GM12878 (cell line): ENCODE results near the gene ZNF443. TPM values are rescaled to one million over a fixed set of nuclear protein-coding genes. Genes with fewer than 3 reads are reported as not detected.
A peak's percentile ranks its signal among the peaks of the same experiment; 100 is the strongest.

ENCODE experiments used
- ATAC-seq: fragments of 200-7000 bp; cut with Tn5 transposase; 3 replicates; pipeline ENCODE4 v1.9.1; 2020; ENCODE audit warnings: mild to moderate bottlenecking, moderate library complexity
- BruUV-seq: library from RNA; stranded (reverse); fragments of 400-500 nt; replicated peaks from 2 replicates; lab custom pipeline; 2021; lab: Mats Ljungman, UMichigan
- CTCF ChIA-PET: fragments of 300-600 bp; sonication (Branson Sonifier 250); formaldehyde crosslinking; extraction: SDS; loops from one replicate; lab custom pipeline; 2021; ENCODE audit warnings: inconsistent platforms; lab: Yijun Ruan, JAX
- POLR2A ChIA-PET: fragments of 350-600 bp; formaldehyde crosslinking; extraction: SDS; loops from one replicate; lab custom pipeline; 2021; ENCODE audit warnings: inconsistent platforms; lab: Charles Lee
- RAD21 ChIA-PET: fragments of 300-600 bp; sonication (Branson Sonifier 250); formaldehyde crosslinking; loops from one replicate; lab custom pipeline; 2023; ENCODE audit warnings: antibody characterized with exemption; ENCODE audit not compliant: unreplicated experiment; lab: Charles Lee
- SMC1A ChIA-PET: fragments of 300-600 bp; sonication (Branson Sonifier 250); formaldehyde crosslinking; loops from one replicate; lab custom pipeline; 2023; ENCODE audit not compliant: unreplicated experiment, uncharacterized antibody; lab: Charles Lee
- DNase-seq: peaks from one replicate; pipeline ENCODE4 v3.0.0-alpha.2; 2011; ENCODE audit warnings: low read depth, low spot score
- FAIRE-seq: peaks from 3 replicates; lab custom pipeline; 2011; peaks lifted over from hg19 to GRCh38; lab: Jason Lieb, UNC
- H2AFZ ChIP-seq: 2 replicates; pipeline ENCODE4 v1.6.0; 2011; ENCODE audit warnings: low read depth, low read length, control low read depth; ENCODE audit not compliant: control insufficient read depth
- H3K27ac ChIP-seq: 2 replicates; pipeline ENCODE4 v1.5.1; 2011; ENCODE audit warnings: control low read depth; ENCODE audit not compliant: control insufficient read depth, insufficient read depth
- H3K27me3 ChIP-seq, 2 experiments: replicated peaks in 1 of 2; 2 replicates each; pipeline versions ENCODE4 v1.6.0 to v1.6.1; 2011; ENCODE audit warnings: low read length in 1 of 2; ENCODE audit not compliant: control insufficient read depth in 2 of 2, insufficient read depth in 2 of 2
- H3K36me3 ChIP-seq, 2 experiments: 2 replicates each; pipeline ENCODE4 v1.5.1; 2011; ENCODE audit warnings: low read length in 1 of 2; ENCODE audit not compliant: control insufficient read depth in 2 of 2, insufficient read depth in 2 of 2
- H3K4me1 ChIP-seq: 2 replicates; pipeline ENCODE4 v1.6.1; 2011; ENCODE audit warnings: mild to moderate bottlenecking, low read length, moderate library complexity, mixed read lengths; ENCODE audit not compliant: control insufficient read depth, insufficient read depth
- H3K4me2 ChIP-seq: 2 replicates; pipeline ENCODE4 v1.6.0; 2011; ENCODE audit warnings: control low read depth; ENCODE audit not compliant: control insufficient read depth, insufficient read depth
- H3K4me3 ChIP-seq: fragments of 200-600 bp; sonication (generic); 2 replicates; pipeline ENCODE4 v1.5.1; 2016
- H3K79me2 ChIP-seq: 2 replicates; pipeline ENCODE4 v1.6.0; 2011; ENCODE audit warnings: low read length; ENCODE audit not compliant: control insufficient read depth, insufficient read depth
- H3K9ac ChIP-seq: 2 replicates; pipeline ENCODE4 v1.8.0; 2011; ENCODE audit warnings: low read length, control low read depth, mixed read lengths; ENCODE audit not compliant: control insufficient read depth, insufficient read depth
- H3K9me3 ChIP-seq: replicated peaks from 3 replicates; pipeline ENCODE4 v1.5.1; 2011; ENCODE audit warnings: mild to moderate bottlenecking, low read length; ENCODE audit not compliant: control insufficient read depth, insufficient read depth
- H4K20me1 ChIP-seq: 2 replicates; pipeline ENCODE4 v1.6.0; 2011; ENCODE audit not compliant: control insufficient read depth, insufficient read depth
- ATF7 ChIP-seq: fragments of 450-650 bp; IDR thresholded peaks from 2 replicates; pipeline ENCODE4 v1.6.1; 2016; ENCODE audit warnings: low read depth, mild to moderate bottlenecking
- HDAC2 ChIP-seq: fragments of 200-600 bp; sonication (generic); IDR thresholded peaks from 2 replicates; pipeline ENCODE4 v1.6.1; 2017
- WGBS: methylation state at CpG from one replicate; pipeline ENCODE4 v1.1.6; 2016; ENCODE audit warnings: low lambda C conversion rate; ENCODE audit not compliant: insufficient replicate concordance, insufficient coverage; ENCODE audit errors: missing lambda C conversion rate; 5-methylcytosine and 5-hydroxymethylcytosine counted together
- in situ Hi-C: fragments of 300-500 bp; cut with MboI; formaldehyde crosslinking; loops from 9 replicates; pipeline ENCODE4 v1.14.3; 2018; ENCODE audit warnings: mixed read lengths
- intact Hi-C: fragments of 100-400 bp; cut with micrococcal nuclease; formaldehyde crosslinking; loops from one replicate; pipeline ENCODE4 v1.14.2; 2022; ENCODE audit not compliant: unreplicated experiment
- polyA plus RNA-seq, 11 experiments: library from polyadenylated mRNA; depleted of rRNA in 4 of 11; unstranded in 6 of 11; stranded (reverse) in 5 of 11; fragments of >200 nt; fragmentation: Nextera tagmentation in 4 of 11; fragmentation: Illumina TruSeq in 1 of 11; extraction: Ambion mirVana in 4 of 11; extraction: Trizol in 1 of 11; gene quantifications; 1 replicate in 1 of 11; 2 replicates in 10 of 11; pipeline versions ENCODE4 v1.2.1 to v1.2.3, GENCODE V29; 2011 to 2016; ENCODE audit warnings: inconsistent platforms in 2 of 11, missing spikeins in 2 of 11, low read depth in 1 of 11
- total RNA-seq, 4 experiments: library from RNA; depleted of rRNA in 3 of 4; stranded (reverse); fragments of >200 nt in 3 of 4; fragmentation: Illumina TruSeq in 1 of 4; extraction: Trizol in 1 of 4; gene quantifications; 2 replicates each; pipeline versions ENCODE4 v1.2.1 to v1.2.3, GENCODE V29; 2013 to 2021

Gene ZNF443
- total and polyA plus RNA-seq, 10 of the 15 experiments (the other 5 are each of a cell fraction or from before 2014, with no cell fraction given): 2.1 to 9.1 (median 3.9) TPM

DNA sequence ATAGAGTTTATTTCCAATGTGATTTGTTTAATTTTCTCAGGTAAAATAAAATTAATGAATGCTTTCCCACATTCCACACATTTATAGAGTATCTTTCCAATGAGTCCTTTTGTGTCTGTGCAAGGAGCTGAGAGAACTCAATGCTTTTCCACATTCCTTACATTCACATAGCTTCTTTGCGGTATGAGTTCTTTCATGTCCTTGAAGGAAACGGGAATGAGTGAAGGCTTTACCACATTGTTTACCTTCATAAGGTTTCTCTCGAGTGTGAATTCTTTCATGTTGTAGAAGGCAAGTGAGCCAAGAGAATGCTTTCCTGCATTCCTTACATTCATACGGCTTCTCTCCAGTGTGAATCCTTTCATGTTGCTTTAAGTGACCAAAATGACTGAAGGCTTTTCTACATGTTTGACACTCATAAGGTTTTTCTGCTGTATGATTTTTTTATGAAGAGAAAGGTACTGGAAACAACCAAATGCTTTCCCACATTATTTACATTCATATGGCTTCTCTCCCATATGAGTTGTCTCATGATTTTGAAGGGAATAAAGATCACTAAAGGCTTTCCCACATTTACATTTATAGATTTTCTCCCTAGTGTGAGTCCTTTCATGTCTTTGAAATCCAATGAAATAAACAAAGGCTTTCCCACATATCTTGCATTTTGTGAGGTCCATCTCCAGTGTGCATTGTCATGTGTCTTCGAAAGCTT, 60.9 kb downstream of the ZNF443 start:
- ChIA-PET POLR2A (no interaction called here), CTCF (no interaction called here)

More for the DNA sequence above, 60.9 kb downstream of the ZNF443 start:
- Histone ChIP-seq H3K79me2 (no peaks in the 10 kb centered on the region), H3K4me2 (no peak overlapping the region), H3K36me3 (no peaks in the 10 kb centered on the region; a peak in 1 of 4 replicates), H3K9me3 (peaks cover 25% of the 10 kb centered on the region; the same call in 2 of the 3 replicates), H3K27ac (no peak overlapping the region), H3K4me3 (no peak overlapping the region), H3K27me3 (no peaks in the 10 kb centered on the region), H3K9ac (no peak overlapping the region), H2AFZ (no peak overlapping the region), H4K20me1 (no peaks in the 10 kb centered on the region), H3K4me1 (no peaks in the 10 kb centered on the region)
- FAIRE-seq (no peak), DNase-seq (no peak), ATAC-seq (no peak)
- ChIA-PET RAD21 (no interaction called here), SMC1A (no interaction called here)
- TSS peak; percentile 54 for BruUV-seq
- in situ Hi-C loops: no loop called here
- intact Hi-C loops: no loop called here
- TF ChIP-seq HDAC2: no peak
- no peak for TF ChIP-seq ATF7
- 83% methylated on average over 5 of the region's 5 CpGs for WGBS

Other genes with a start within 250 kb of the ZNF443 start
Only the 7 nearest of the 12 such genes appear.
- 3.8 and 4.3 TPM in 2 replicates for gene ZNF44, start 146.1 kb downstream of the ZNF443 start, total RNA-seq (2014; rRNA removed)
- gene ZNF44, start 146.1 kb downstream of the ZNF443 start, total RNA-seq (2014; rRNA removed; fragmentation: Illumina TruSeq; extraction: Trizol): 7.2 and 7.4 TPM in 2 replicates
- 4.4 and 5.5 TPM in 2 replicates for gene ZNF44, start 146.1 kb downstream of the ZNF443 start, total RNA-seq (2021)
- 11.3 and 16.4 TPM in 2 replicates for gene ZNF44, start 146.1 kb downstream of the ZNF443 start, polyA plus RNA-seq (2011; rRNA removed)
- 6.0 and 7.9 TPM in 2 replicates for gene ZNF44, start 146.1 kb downstream of the ZNF443 start, polyA plus RNA-seq (2014; fragmentation: Illumina TruSeq; extraction: Trizol)
- 1 to 10 TPM; 4.0 to 4.5 TPM for gene ZNF44, start 146.1 kb downstream of the ZNF443 start, polyA plus RNA-seq (2014; fragmentation: Nextera tagmentation; extraction: Ambion mirVana)
- gene ZNF44, start 146.1 kb downstream of the ZNF443 start, polyA plus RNA-seq (2014; rRNA removed): 2.7 and 3.7 TPM in 2 replicates
- 1 to 10 TPM; 5.3 to 7.3 TPM for gene ZNF44, start 146.1 kb downstream of the ZNF443 start, polyA plus RNA-seq (2016; fragmentation: Nextera tagmentation; extraction: Ambion mirVana)
- 1.8 and 2.7 TPM in 2 replicates for gene ZNF563, start 107.4 kb downstream of the ZNF443 start, total RNA-seq (2014; rRNA removed)
- 4.4 TPM in 2 replicates for gene ZNF563, start 107.4 kb downstream of the ZNF443 start, total RNA-seq (2014; rRNA removed; fragmentation: Illumina TruSeq; extraction: Trizol)
- gene ZNF563, start 107.4 kb downstream of the ZNF443 start, total RNA-seq (2021): 2.8 and 3.7 TPM in 2 replicates
- gene ZNF563, start 107.4 kb downstream of the ZNF443 start, polyA plus RNA-seq (2011; rRNA removed): 6.4 and 11.4 TPM in 2 replicates
- gene ZNF563, start 107.4 kb downstream of the ZNF443 start, polyA plus RNA-seq (2014; fragmentation: Illumina TruSeq; extraction: Trizol): 2.8 and 3.8 TPM in 2 replicates
- 1 to 10 TPM; 1.7 to 2.5 TPM for gene ZNF563, start 107.4 kb downstream of the ZNF443 start, polyA plus RNA-seq (2014; fragmentation: Nextera tagmentation; extraction: Ambion mirVana)
- gene ZNF563, start 107.4 kb downstream of the ZNF443 start, polyA plus RNA-seq (2014; rRNA removed): 2.7 and 2.8 TPM in 2 replicates
- 1 to 10 TPM; 4.8 to 5.5 TPM for gene ZNF563, start 107.4 kb downstream of the ZNF443 start, polyA plus RNA-seq (2016; fragmentation: Nextera tagmentation; extraction: Ambion mirVana)
- 0.11 and 0.23 TPM in 2 replicates for gene ZNF442, start 75.3 kb downstream of the ZNF443 start, total RNA-seq (2014; rRNA removed)
- gene ZNF442, start 75.3 kb downstream of the ZNF443 start, total RNA-seq (2014; rRNA removed; fragmentation: Illumina TruSeq; extraction: Trizol): 0.41 and 0.45 TPM in 2 replicates
- 0.15 and 0.58 TPM in 2 replicates for gene ZNF442, start 75.3 kb downstream of the ZNF443 start, total RNA-seq (2021)
- gene ZNF442, start 75.3 kb downstream of the ZNF443 start, polyA plus RNA-seq (2011; rRNA removed): 0.26 and 0.69 TPM in 2 replicates
- 0.10 and 0.65 TPM in 2 replicates for gene ZNF442, start 75.3 kb downstream of the ZNF443 start, polyA plus RNA-seq (2014; fragmentation: Illumina TruSeq; extraction: Trizol)
- under 1 TPM in 1 of 2 experiments, not detected in 1; 0.05 TPM for gene ZNF442, start 75.3 kb downstream of the ZNF443 start, polyA plus RNA-seq (2014; fragmentation: Nextera tagmentation; extraction: Ambion mirVana)
- gene ZNF442, start 75.3 kb downstream of the ZNF443 start, polyA plus RNA-seq (2014; rRNA removed): 0.10 and 0.13 TPM in 2 replicates
- gene ZNF442, start 75.3 kb downstream of the ZNF443 start, polyA plus RNA-seq (2016; fragmentation: Nextera tagmentation; extraction: Ambion mirVana): under 1 TPM; 0.24 to 0.64 TPM
- 3.2 and 4.3 TPM in 2 replicates for gene ZNF799, start 39.8 kb downstream of the ZNF443 start, total RNA-seq (2014; rRNA removed)
- 4.5 and 4.7 TPM in 2 replicates for gene ZNF799, start 39.8 kb downstream of the ZNF443 start, total RNA-seq (2014; rRNA removed; fragmentation: Illumina TruSeq; extraction: Trizol)
- 3.1 and 3.5 TPM in 2 replicates for gene ZNF799, start 39.8 kb downstream of the ZNF443 start, total RNA-seq (2021)
- gene ZNF799, start 39.8 kb downstream of the ZNF443 start, polyA plus RNA-seq (2011; rRNA removed): 9.2 and 13.8 TPM in 2 replicates
- gene ZNF799, start 39.8 kb downstream of the ZNF443 start, polyA plus RNA-seq (2014; fragmentation: Illumina TruSeq; extraction: Trizol): 2.5 and 2.6 TPM in 2 replicates
- gene ZNF799, start 39.8 kb downstream of the ZNF443 start, polyA plus RNA-seq (2014; fragmentation: Nextera tagmentation; extraction: Ambion mirVana): 1 to 10 TPM; 1.5 to 2.0 TPM
- 2.1 and 2.3 TPM in 2 replicates for gene ZNF799, start 39.8 kb downstream of the ZNF443 start, polyA plus RNA-seq (2014; rRNA removed)
- 1 to 10 TPM; 2.9 to 3.3 TPM for gene ZNF799, start 39.8 kb downstream of the ZNF443 start, polyA plus RNA-seq (2016; fragmentation: Nextera tagmentation; extraction: Ambion mirVana)
- gene ZNF709, start 43.8 kb upstream of the ZNF443 start, total RNA-seq (2014; rRNA removed): 1.5 and 2.5 TPM in 2 replicates
- 2.3 and 2.5 TPM in 2 replicates for gene ZNF709, start 43.8 kb upstream of the ZNF443 start, total RNA-seq (2014; rRNA removed; fragmentation: Illumina TruSeq; extraction: Trizol)
- 1.3 and 1.7 TPM in 2 replicates for gene ZNF709, start 43.8 kb upstream of the ZNF443 start, total RNA-seq (2021)
- 1.9 and 3.1 TPM in 2 replicates for gene ZNF709, start 43.8 kb upstream of the ZNF443 start, polyA plus RNA-seq (2011; rRNA removed)
- gene ZNF709, start 43.8 kb upstream of the ZNF443 start, polyA plus RNA-seq (2014; fragmentation: Illumina TruSeq; extraction: Trizol): 0.57 and 1.00 TPM in 2 replicates
- gene ZNF709, start 43.8 kb upstream of the ZNF443 start, polyA plus RNA-seq (2014; fragmentation: Nextera tagmentation; extraction: Ambion mirVana): under 1 TPM; 0.27 to 0.56 TPM
- 0.63 and 1.5 TPM in 2 replicates for gene ZNF709, start 43.8 kb upstream of the ZNF443 start, polyA plus RNA-seq (2014; rRNA removed)
- 1 to 10 TPM in 1 of 2 experiments, under 1 TPM in 1; 0.75 to 1.7 TPM for gene ZNF709, start 43.8 kb upstream of the ZNF443 start, polyA plus RNA-seq (2016; fragmentation: Nextera tagmentation; extraction: Ambion mirVana)
- gene ZNF564, start 110.5 kb upstream of the ZNF443 start, total RNA-seq (2014; rRNA removed): 4.1 and 4.7 TPM in 2 replicates
- gene ZNF564, start 110.5 kb upstream of the ZNF443 start, total RNA-seq (2014; rRNA removed; fragmentation: Illumina TruSeq; extraction: Trizol): 6.1 and 6.8 TPM in 2 replicates
- 5.4 and 7.4 TPM in 2 replicates for gene ZNF564, start 110.5 kb upstream of the ZNF443 start, total RNA-seq (2021)
- 5.6 and 9.6 TPM in 2 replicates for gene ZNF564, start 110.5 kb upstream of the ZNF443 start, polyA plus RNA-seq (2011; rRNA removed)
- 4.5 and 6.2 TPM in 2 replicates for gene ZNF564, start 110.5 kb upstream of the ZNF443 start, polyA plus RNA-seq (2014; fragmentation: Illumina TruSeq; extraction: Trizol)
- gene ZNF564, start 110.5 kb upstream of the ZNF443 start, polyA plus RNA-seq (2014; fragmentation: Nextera tagmentation; extraction: Ambion mirVana): 1 to 10 TPM; 1.5 to 1.8 TPM
- 2.3 and 5.2 TPM in 2 replicates for gene ZNF564, start 110.5 kb upstream of the ZNF443 start, polyA plus RNA-seq (2014; rRNA removed)
- 1 to 10 TPM; 7.6 to 8.9 TPM for gene ZNF564, start 110.5 kb upstream of the ZNF443 start, polyA plus RNA-seq (2016; fragmentation: Nextera tagmentation; extraction: Ambion mirVana)
- gene ZNF490, start 169.8 kb upstream of the ZNF443 start, total RNA-seq (2014; rRNA removed): 7.7 and 7.9 TPM in 2 replicates
- gene ZNF490, start 169.8 kb upstream of the ZNF443 start, total RNA-seq (2014; rRNA removed; fragmentation: Illumina TruSeq; extraction: Trizol): 7.2 TPM in 2 replicates
- gene ZNF490, start 169.8 kb upstream of the ZNF443 start, total RNA-seq (2021): 8.4 TPM in 2 replicates
- gene ZNF490, start 169.8 kb upstream of the ZNF443 start, polyA plus RNA-seq (2011; rRNA removed): 7.0 and 7.2 TPM in 2 replicates
- gene ZNF490, start 169.8 kb upstream of the ZNF443 start, polyA plus RNA-seq (2014; fragmentation: Illumina TruSeq; extraction: Trizol): 3.2 and 5.0 TPM in 2 replicates
- gene ZNF490, start 169.8 kb upstream of the ZNF443 start, polyA plus RNA-seq (2014; fragmentation: Nextera tagmentation; extraction: Ambion mirVana): 1 to 10 TPM in 1 of 2 experiments, under 1 TPM in 1; 0.57 to 1.4 TPM
- gene ZNF490, start 169.8 kb upstream of the ZNF443 start, polyA plus RNA-seq (2014; rRNA removed): 2.6 and 3.2 TPM in 2 replicates
- 1 to 10 TPM; 2.7 to 2.8 TPM for gene ZNF490, start 169.8 kb upstream of the ZNF443 start, polyA plus RNA-seq (2016; fragmentation: Nextera tagmentation; extraction: Ambion mirVana)